Brain microvascular endothelial cell (primary cell): ENCODE results near the gene NUFIP1.

ENCODE experiments used
- DNase-seq: peaks from one replicate; pipeline ENCODE4 v3.0.0-alpha.2; 2020
- H3K27ac ChIP-seq: fragments of 250-450 bp; sonication (Bioruptor Pico); 2 replicates; pipeline ENCODE4 v1.5.1; 2020; ENCODE audit warnings: mild to moderate bottlenecking, moderate library complexity
- H3K27me3 ChIP-seq: fragments of 250-450 bp; sonication (Bioruptor Pico); replicated peaks from 2 replicates; pipeline ENCODE4 v1.5.1; 2020; ENCODE audit warnings: mild to moderate bottlenecking
- H3K36me3 ChIP-seq: fragments of 250-450 bp; sonication (Bioruptor Pico); replicated peaks from 2 replicates; pipeline ENCODE4 v1.5.1; 2020; ENCODE audit warnings: mild to moderate bottlenecking
- H3K4me3 ChIP-seq: 2 replicates; pipeline ENCODE4 v1.5.1; 2011; ENCODE audit warnings: low read depth, mild to moderate bottlenecking, control low read depth, low read length, moderate library complexity
- CTCF ChIP-seq: IDR thresholded peaks from 2 replicates; pipeline ENCODE4 v1.5.1; 2011; ENCODE audit warnings: low read depth, mild to moderate bottlenecking, moderate library complexity, low read length, control low read depth, inconsistent platforms; ENCODE audit errors: missing control alignments
- in situ Hi-C: cut with HindIII; loops from 2 replicates; pipeline ENCODE4 v1.10.0; 2017; ENCODE audit warnings: low sequenced_read_pairs, low pct_ligation_motif_present

NUFIP1 gene

GRCh38 chr13:44974056-44974793, 15.0 kb downstream of the NUFIP1 start:
- H3K36me3 ChIP-seq = peaks cover 5% of the 10 kb centered on the region
- peak; percentile 54 for DNase-seq
- H3K4me3 ChIP-seq = no peak overlapping the region
- TF ChIP-seq CTCF = no peak
- no peak overlapping the region for H3K27ac ChIP-seq
- in situ Hi-C loops = no loop called here
- no peaks in the 10 kb centered on the region for H3K27me3 ChIP-seq

GRCh38 chr13:44972956-44973581, 16.2 kb downstream of the NUFIP1 start:
- TF ChIP-seq CTCF = peak; percentile 31
- H3K36me3 ChIP-seq = peaks cover 2% of the 10 kb centered on the region
- no peaks in the 10 kb centered on the region for H3K27me3 ChIP-seq
- no peak overlapping the region for H3K27ac ChIP-seq
- DNase-seq = no peak
- in situ Hi-C loops = no loop called here
- H3K4me3 ChIP-seq = no peak overlapping the region

- TF ChIP-seq CTCF = no peak
- no peaks in the 10 kb centered on the region for H3K27me3 ChIP-seq
- no peak overlapping the region for H3K4me3 ChIP-seq
- H3K27ac ChIP-seq = no peak overlapping the region
- in situ Hi-C loops = no loop called here
- H3K36me3 ChIP-seq = no peaks in the 10 kb centered on the region
- DNase-seq = no peak
Measured at GRCh38 chr13:44971656-44972595, 17.3 kb downstream of the NUFIP1 start.

GRCh38 chr13:44969551-44970484, 19.5 kb downstream of the NUFIP1 start:
- Histone ChIP-seq H3K27me3 (no peaks in the 10 kb centered on the region), H3K4me3 (no peak overlapping the region), H3K27ac (no peak overlapping the region), H3K36me3 (peaks cover 6% of the 10 kb centered on the region)
- in situ Hi-C loops = no loop called here
- DNase-seq = peak; percentile 52
- TF ChIP-seq CTCF = peak; percentile 62

GRCh38 chr13:44968434-44968815, 20.8 kb downstream of the NUFIP1 start:
- no peak for TF ChIP-seq CTCF
- H3K36me3 ChIP-seq = peaks cover 13% of the 10 kb centered on the region
- DNase-seq = no peak
- H3K27ac ChIP-seq = no peak overlapping the region
- no peak overlapping the region for H3K4me3 ChIP-seq
- in situ Hi-C loops = no loop called here
- H3K27me3 ChIP-seq = no peaks in the 10 kb centered on the region
